ENCODE measurements around the gene FOXRED2.

GRCh38 chr22:36454916-36455570, 51.8 kb downstream of the FOXRED2 start:
- peak; percentile 71 to 81 (median 76) for TF ChIP-seq POLR2A (IDR thresholded peaks at IDR 0.05)
- TF ChIP-seq, protein P1, sequence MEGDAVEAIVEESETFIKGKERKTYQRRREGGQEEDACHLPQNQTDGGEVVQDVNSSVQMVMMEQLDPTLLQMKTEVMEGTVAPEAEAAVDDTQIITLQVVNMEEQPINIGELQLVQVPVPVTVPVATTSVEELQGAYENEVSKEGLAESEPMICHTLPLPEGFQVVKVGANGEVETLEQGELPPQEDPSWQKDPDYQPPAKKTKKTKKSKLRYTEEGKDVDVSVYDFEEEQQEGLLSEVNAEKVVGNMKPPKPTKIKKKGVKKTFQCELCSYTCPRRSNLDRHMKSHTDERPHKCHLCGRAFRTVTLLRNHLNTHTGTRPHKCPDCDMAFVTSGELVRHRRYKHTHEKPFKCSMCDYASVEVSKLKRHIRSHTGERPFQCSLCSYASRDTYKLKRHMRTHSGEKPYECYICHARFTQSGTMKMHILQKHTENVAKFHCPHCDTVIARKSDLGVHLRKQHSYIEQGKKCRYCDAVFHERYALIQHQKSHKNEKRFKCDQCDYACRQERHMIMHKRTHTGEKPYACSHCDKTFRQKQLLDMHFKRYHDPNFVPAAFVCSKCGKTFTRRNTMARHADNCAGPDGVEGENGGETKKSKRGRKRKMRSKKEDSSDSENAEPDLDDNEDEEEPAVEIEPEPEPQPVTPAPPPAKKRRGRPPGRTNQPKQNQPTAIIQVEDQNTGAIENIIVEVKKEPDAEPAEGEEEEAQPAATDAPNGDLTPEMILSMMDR (IDR thresholded peaks at IDR 0.05) = peak in 2 of 7 experiments; percentile 27 to 28

All from body of pancreas (tissue), 4 donors.